ENCODE data around the gene CANX. TPM values are rescaled to one million over a fixed set of nuclear protein-coding genes. Genes with fewer than 3 reads are reported as not detected.
"Not testable (repeated sequence)": the region's sequence is repeated elsewhere in the genome, so short reads cannot be mapped to it uniquely, and the experiment has no call there.

Gene CANX
- total RNA-seq, 2 donors from 2014 or later: 389 to 615 TPM

DNA sequence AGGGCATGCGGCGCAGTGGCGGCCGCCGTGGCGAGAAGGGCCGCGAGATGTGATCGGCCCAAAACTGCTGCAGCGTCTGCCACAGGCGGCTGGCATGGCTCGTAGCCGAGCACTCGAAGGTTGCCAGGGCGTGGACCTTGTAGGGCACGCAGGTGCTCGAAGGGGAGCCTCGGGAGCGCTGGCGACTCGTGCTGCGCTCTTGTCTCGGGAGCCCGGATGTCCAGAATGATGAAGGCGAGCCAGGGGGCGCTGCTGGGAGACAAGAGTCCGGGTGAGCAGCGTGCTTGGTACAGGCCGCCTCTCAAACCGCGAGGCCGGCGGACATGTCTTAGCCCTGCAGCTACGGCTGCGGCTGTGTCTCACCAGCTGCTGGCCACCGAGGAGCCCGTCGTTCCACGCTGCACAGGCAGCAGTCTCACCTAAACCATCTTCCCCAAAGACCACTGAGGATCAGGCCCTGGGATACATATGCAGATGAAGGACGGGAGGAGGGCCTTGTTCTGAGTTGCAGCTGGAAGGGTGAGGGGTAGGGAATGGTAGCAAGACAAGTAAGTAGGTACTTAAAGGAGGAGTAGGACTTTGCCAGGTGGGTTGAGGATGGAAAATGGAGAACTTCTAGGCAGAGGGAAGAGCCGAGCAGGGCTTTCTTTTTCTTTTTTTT is 19.6 kb upstream of the CANX start:
- DNase-seq: peak; percentile 91
- Mint-ChIP-seq H3K27me3 (ENCODE audit: insufficient read depth) (peaks cover 8% of the 10 kb centered on the region), H3K27ac (no peak overlapping the region), H3K9me3 (peaks cover 6% of the 10 kb centered on the region), H3K4me3 (peak overlapping the region; percentile 95), H3K36me3 (ENCODE audit: low read depth) (peaks cover 18% of the 10 kb centered on the region), H3K4me1 (peaks cover 4% of the 10 kb centered on the region)
- TF ChIP-seq, protein P1, sequence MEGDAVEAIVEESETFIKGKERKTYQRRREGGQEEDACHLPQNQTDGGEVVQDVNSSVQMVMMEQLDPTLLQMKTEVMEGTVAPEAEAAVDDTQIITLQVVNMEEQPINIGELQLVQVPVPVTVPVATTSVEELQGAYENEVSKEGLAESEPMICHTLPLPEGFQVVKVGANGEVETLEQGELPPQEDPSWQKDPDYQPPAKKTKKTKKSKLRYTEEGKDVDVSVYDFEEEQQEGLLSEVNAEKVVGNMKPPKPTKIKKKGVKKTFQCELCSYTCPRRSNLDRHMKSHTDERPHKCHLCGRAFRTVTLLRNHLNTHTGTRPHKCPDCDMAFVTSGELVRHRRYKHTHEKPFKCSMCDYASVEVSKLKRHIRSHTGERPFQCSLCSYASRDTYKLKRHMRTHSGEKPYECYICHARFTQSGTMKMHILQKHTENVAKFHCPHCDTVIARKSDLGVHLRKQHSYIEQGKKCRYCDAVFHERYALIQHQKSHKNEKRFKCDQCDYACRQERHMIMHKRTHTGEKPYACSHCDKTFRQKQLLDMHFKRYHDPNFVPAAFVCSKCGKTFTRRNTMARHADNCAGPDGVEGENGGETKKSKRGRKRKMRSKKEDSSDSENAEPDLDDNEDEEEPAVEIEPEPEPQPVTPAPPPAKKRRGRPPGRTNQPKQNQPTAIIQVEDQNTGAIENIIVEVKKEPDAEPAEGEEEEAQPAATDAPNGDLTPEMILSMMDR (conservative IDR thresholded peaks at IDR 0.05): peak; percentile 68
- Histone ChIP-seq H3K9me3 (ENCODE audit: control insufficient read depth, low read length) (no peaks in the 10 kb centered on the region), H3K4me1 (ENCODE audit: control insufficient read depth, insufficient read depth, low read length) (peaks cover 3% of the 10 kb centered on the region), H3K27me3 (ENCODE audit: control insufficient read depth, insufficient read depth, low read length, poor library complexity, severe bottlenecking) (no peaks in the 10 kb centered on the region), H3K36me3 (ENCODE audit: control insufficient read depth, insufficient read depth, low read length) (no peaks in the 10 kb centered on the region), H3K27ac (ENCODE audit: low read depth, low read length) (peak overlapping the region; percentile 63), H3K4me3 (ENCODE audit: low read length) (peak overlapping the region; percentile 94), H3K9ac (ENCODE audit: extremely low read depth, low read length, poor library complexity, severe bottlenecking) (peak overlapping the region; percentile 83)
- WGBS, 2 experiments (ENCODE audit: insufficient coverage in 1 of 2, insufficient read length in 1 of 2): 63 to 73% methylated on average over 31 to 41 of the region's 41 CpGs

DNA sequence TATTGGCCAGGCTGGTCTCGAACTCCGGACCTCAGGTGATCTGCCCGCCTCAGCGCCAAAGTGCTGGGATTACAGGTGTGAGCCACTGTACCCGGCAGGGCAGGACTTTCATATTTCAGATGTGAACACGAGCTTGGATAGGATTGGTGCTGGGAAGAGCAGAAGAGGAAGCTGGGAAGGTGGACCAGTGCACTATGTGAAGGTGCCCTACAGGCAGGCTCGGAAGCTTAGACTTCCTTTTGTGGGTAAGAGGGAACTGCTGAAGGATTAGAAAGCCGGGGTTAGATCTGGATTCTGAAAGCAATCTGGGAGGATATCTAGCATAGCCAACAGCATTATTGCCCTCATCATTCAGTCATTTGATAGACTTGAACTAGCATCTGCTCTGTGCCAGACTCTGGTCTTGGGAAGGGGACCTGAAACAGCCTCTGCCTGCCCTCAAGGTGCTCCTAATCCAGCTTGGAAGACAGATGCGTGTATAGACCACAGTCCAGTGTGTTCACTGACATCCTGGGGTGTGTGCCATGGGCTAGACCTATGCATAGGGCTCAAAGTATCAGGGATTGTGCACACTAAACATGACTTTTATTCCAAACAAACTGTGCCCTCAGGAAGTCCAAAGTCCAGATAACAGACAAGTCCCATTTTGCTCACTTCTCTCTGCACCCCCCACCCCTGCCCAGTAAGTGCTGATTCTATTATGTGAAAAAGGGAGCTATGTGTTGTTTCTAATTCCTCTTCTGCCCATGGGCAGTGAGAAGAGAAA is 18.6 kb upstream of the CANX start:
- Mint-ChIP-seq H3K27ac (no peak overlapping the region), H3K4me1 (peaks cover 4% of the 10 kb centered on the region), H3K4me3 (no peak overlapping the region), H3K9me3 (peaks cover 6% of the 10 kb centered on the region), H3K27me3 (ENCODE audit: insufficient read depth) (peaks cover 8% of the 10 kb centered on the region), H3K36me3 (ENCODE audit: low read depth) (peaks cover 11% of the 10 kb centered on the region)
- Histone ChIP-seq H3K9ac (ENCODE audit: extremely low read depth, low read length, poor library complexity, severe bottlenecking) (no peak overlapping the region), H3K4me3 (ENCODE audit: low read length) (no peak overlapping the region), H3K36me3 (ENCODE audit: control insufficient read depth, insufficient read depth, low read length) (no peaks in the 10 kb centered on the region), H3K27me3 (ENCODE audit: control insufficient read depth, insufficient read depth, low read length, poor library complexity, severe bottlenecking) (no peaks in the 10 kb centered on the region), H3K4me1 (ENCODE audit: control insufficient read depth, insufficient read depth, low read length) (peaks cover 3% of the 10 kb centered on the region), H3K9me3 (ENCODE audit: control insufficient read depth, low read length) (no peaks in the 10 kb centered on the region), H3K27ac (ENCODE audit: low read depth, low read length) (no peak overlapping the region)
- DNase-seq: no peak
- WGBS, 2 experiments (ENCODE audit: insufficient coverage in 1 of 2, insufficient read length in 1 of 2): 92 to 95% methylated on average over 4 to 9 of the region's 9 CpGs
- TF ChIP-seq, protein P1 (conservative IDR thresholded peaks at IDR 0.05): no peak

DNA sequence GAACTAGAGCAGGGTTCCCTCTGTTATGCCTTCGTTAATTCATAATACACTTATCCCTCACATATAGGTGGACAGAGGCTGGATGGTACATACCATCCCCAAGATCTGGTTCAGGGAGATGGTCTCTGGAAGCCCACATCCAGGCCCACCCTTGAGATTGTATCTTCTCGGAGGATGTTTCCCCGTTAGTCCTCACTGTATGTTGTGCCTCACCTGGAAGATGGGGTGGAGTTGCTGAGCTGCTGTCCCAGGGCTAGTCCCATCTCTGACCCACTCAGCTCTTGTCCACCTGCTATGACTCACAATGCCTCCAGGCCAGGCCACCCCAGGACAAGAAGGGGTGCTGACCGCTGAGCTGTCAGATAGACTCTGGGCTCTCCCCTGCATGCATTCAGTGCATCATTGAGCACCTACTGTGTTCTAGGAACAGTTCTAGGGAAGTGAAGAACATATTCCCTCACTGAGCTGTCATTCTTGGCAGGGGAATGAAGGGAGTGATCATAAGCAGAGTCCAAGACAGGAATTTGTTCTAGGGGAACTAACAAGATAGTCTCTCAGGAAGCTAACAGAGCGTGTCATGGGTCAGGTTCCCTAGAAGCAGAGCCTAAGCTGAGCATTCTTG is 17.9 kb upstream of the CANX start, which contains the start of gene CBY3:
Gene CBY3 (minus strand): TSS at position 255 of the 622 bp plus-strand sequence. CDS start 116 bp downstream, at position 139.
- H3K27ac Mint-ChIP-seq: no peak within 1 kb of the TSS
- peaks cover 10% of the 10 kb centered on the region for H3K36me3 Mint-ChIP-seq (ENCODE audit: low read depth)
- no peak for DNase-seq
- Histone ChIP-seq H3K4me3 (ENCODE audit: low read length) (no peak within 1 kb of the TSS), H3K27ac (ENCODE audit: low read depth, low read length) (no peak within 1 kb of the TSS), H3K9me3 (ENCODE audit: control insufficient read depth, low read length) (no peaks in the 10 kb centered on the region), H3K36me3 (ENCODE audit: control insufficient read depth, insufficient read depth, low read length) (no peaks in the 10 kb centered on the region), H3K9ac (ENCODE audit: extremely low read depth, low read length, poor library complexity, severe bottlenecking) (no peak within 1 kb of the TSS), H3K27me3 (ENCODE audit: control insufficient read depth, insufficient read depth, low read length, poor library complexity, severe bottlenecking) (no peaks in the 10 kb centered on the region), H3K4me1 (ENCODE audit: control insufficient read depth, insufficient read depth, low read length) (peaks cover 3% of the 10 kb centered on the region)
- TF ChIP-seq, protein P1 (conservative IDR thresholded peaks at IDR 0.05): no peak
- peaks cover 4% of the 10 kb centered on the region for H3K4me1 Mint-ChIP-seq
- peaks cover 6% of the 10 kb centered on the region for H3K9me3 Mint-ChIP-seq
- no peak within 1 kb of the TSS for H3K4me3 Mint-ChIP-seq
- peaks cover 8% of the 10 kb centered on the region for H3K27me3 Mint-ChIP-seq (ENCODE audit: insufficient read depth)
- WGBS, 2 experiments (ENCODE audit: insufficient coverage in 1 of 2, insufficient read length in 1 of 2): 93 to 100% methylated on average over 1 to 5 of the region's 5 CpGs

DNA sequence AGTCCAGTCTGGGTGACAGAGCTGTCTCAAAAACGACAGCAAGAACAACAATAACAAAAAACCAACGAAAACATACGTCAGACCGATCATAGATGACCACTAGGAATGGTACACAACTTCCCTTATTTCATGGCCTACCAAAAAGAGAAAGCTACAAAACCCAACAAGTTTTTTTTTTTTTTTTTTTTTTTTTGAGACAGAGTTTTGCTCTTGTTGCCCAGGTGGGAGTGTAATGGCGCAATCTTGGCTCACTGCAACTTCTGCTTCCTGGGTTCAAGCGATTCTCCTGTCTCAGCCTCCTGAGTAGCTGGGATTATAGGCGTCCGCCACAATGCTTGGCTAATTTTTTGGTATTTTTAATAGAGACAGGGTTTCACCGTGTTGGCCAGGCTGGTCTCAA is 9.6 kb upstream of the CANX start:
- not testable (repeated sequence) for H3K4me3 ChIP-seq (ENCODE audit: low read length); H3K27ac ChIP-seq (ENCODE audit: low read depth, low read length); H3K4me1 ChIP-seq (ENCODE audit: control insufficient read depth, insufficient read depth, low read length); H3K27me3 Mint-ChIP-seq (ENCODE audit: insufficient read depth); H3K9me3 Mint-ChIP-seq; H3K4me3 Mint-ChIP-seq; H3K9ac ChIP-seq (ENCODE audit: extremely low read depth, low read length, poor library complexity, severe bottlenecking); H3K36me3 Mint-ChIP-seq (ENCODE audit: low read depth); H3K36me3 ChIP-seq (ENCODE audit: control insufficient read depth, insufficient read depth, low read length); H3K27ac Mint-ChIP-seq; H3K27me3 ChIP-seq (ENCODE audit: control insufficient read depth, insufficient read depth, low read length, poor library complexity, severe bottlenecking); H3K9me3 ChIP-seq (ENCODE audit: control insufficient read depth, low read length); H3K4me1 Mint-ChIP-seq; DNase-seq
- 83 to 88% methylated on average over 7 to 9 of the region's 9 CpGs for WGBS, 2 experiments (ENCODE audit: insufficient coverage in 1 of 2, insufficient read length in 1 of 2)

Measured in endodermal cell (in vitro differentiated cells).